Stomach (tissue), 9 donors: ENCODE data around the gene GIPC2. TPM values are rescaled to one million over a fixed set of nuclear protein-coding genes. Genes with fewer than 3 reads are reported as not detected.
"Not testable (repeated sequence)": the region's sequence is repeated elsewhere in the genome, so short reads cannot be mapped to it uniquely, and the experiment has no call there.

Experiments used
- DNase-seq, 2 donors: peaks; one replicate each; pipeline versions ENCODE4 v3.0.0 to v3.0.0-alpha.2; 2013 to 2019
- H3K27ac ChIP-seq, 5 donors: fragments of 200-600 bp in 4 of 5; sonication (generic) in 4 of 5; one replicate each; pipeline ENCODE4 v1.5.1; 2013 to 2019; ENCODE audit warnings: mild to moderate bottlenecking in 1 of 5, moderate library complexity in 1 of 5
- H3K27me3 ChIP-seq, 3 donors: fragments of 200-600 bp; sonication (generic); one replicate each; pipeline ENCODE4 v1.5.1; 2017 to 2019; ENCODE audit warnings: mixed run types in 1 of 3
- H3K36me3 ChIP-seq, 4 donors: fragments of 200-600 bp; sonication (generic); 1 replicate in 3 of 4; 2 replicates in 1 of 4; pipeline ENCODE4 v1.5.1; 2016 to 2019
- H3K4me1 ChIP-seq, 4 donors: fragments of 200-600 bp; sonication (generic); one replicate each; pipeline ENCODE4 v1.5.1; 2016 to 2019
- H3K4me3 ChIP-seq, 4 donors: fragments of 200-600 bp; sonication (generic) in 3 of 4; one replicate each; pipeline ENCODE4 v1.5.1; 2016 to 2019; ENCODE audit warnings: mild to moderate bottlenecking in 1 of 4
- H3K9me3 ChIP-seq, 4 donors: fragments of 200-600 bp; sonication (generic); one replicate each; pipeline ENCODE4 v1.5.1; 2016 to 2019
- CTCF ChIP-seq, 7 experiments: fragments of 450-650 bp in 4 of 7; fragments of 200-600 bp in 3 of 7; sonication (generic) in 3 of 7; IDR thresholded peaks; one replicate each; pipeline ENCODE4 v1.5.1; 2016 to 2019; ENCODE audit warnings: antibody characterized with exemption in 7 of 7, control low read depth in 2 of 7, mild to moderate bottlenecking in 1 of 7
- EP300 ChIP-seq: sonication (generic); formaldehyde crosslinking; IDR thresholded peaks from one replicate; pipeline ENCODE4 v1.6.1; 2017; ENCODE audit warnings: antibody characterized with exemption
- POLR2A ChIP-seq, 4 donors: fragments of 450-650 bp; IDR thresholded peaks; one replicate each; pipeline ENCODE4 v1.6.1; 2016; ENCODE audit warnings: antibody characterized with exemption in 4 of 4, control low read depth in 2 of 4, mild to moderate bottlenecking in 1 of 4, moderate library complexity in 1 of 4
- POLR2AphosphoS5 ChIP-seq, 3 donors: sonication (generic); formaldehyde crosslinking; IDR thresholded peaks; one replicate each; pipeline ENCODE4 v1.6.1; 2016; ENCODE audit warnings: antibody characterized with exemption in 3 of 3
- WGBS, 5 donors: extraction: QIAGEN DNeasy Blood & Tissue Kit in 3 of 5; methylation state at CpG; one replicate each; pipeline versions ENCODE4 v1.1.5 to v1.1.7; 2013 to 2018; 5-methylcytosine and 5-hydroxymethylcytosine counted together
- intact Hi-C: fragments of 100-400 bp; cut with DNase I; formaldehyde crosslinking; loops from one replicate; pipeline ENCODE4 v1.15.1; 2023; ENCODE audit warnings: low total_unique reads
- polyA plus RNA-seq, 3 donors: library from polyadenylated mRNA; stranded (reverse); fragments of 200-250 nt; gene quantifications; one replicate each; pipeline ENCODE4 v1.2.3, GENCODE V29; 2013
- total RNA-seq, 5 donors: library from RNA; depleted of rRNA; stranded (reverse); fragments of >200 nt; gene quantifications; one replicate each; pipeline versions ENCODE4 v1.1.0 to v1.2.3, GENCODE V29; 2014 to 2016
- donor health status: healthy with polysubstance abuse.
- donor health status: Bipolar disorder and iron deficiency.
- donor health status: healthy.

Gene GIPC2
- total and polyA plus RNA-seq, 8 donors: 2.3 to 23.8 (median 5.2) TPM

GRCh38 chr1:78078358-78078757 is 32.6 kb downstream of the GIPC2 start:
- 26 to 47% (median 37%) methylated on average over 3 of the region's 3 CpGs for WGBS, 5 donors
- H3K4me1 ChIP-seq: peaks cover 0 to 13% (median 4%) of the 10 kb centered on the region in 4 donors
- intact Hi-C loops: no loop called here
- no peaks in the 10 kb centered on the region for H3K9me3 ChIP-seq
- no peaks in the 10 kb centered on the region for H3K27me3 ChIP-seq
- TF ChIP-seq POLR2AphosphoS5 (IDR thresholded peaks at IDR 0.05) (no peak), EP300 (no peak), CTCF (IDR thresholded peaks at IDR 0.05) (no peak), POLR2A (IDR thresholded peaks at IDR 0.05) (no peak)
- H3K4me3 ChIP-seq: no peak overlapping the region
- H3K27ac ChIP-seq: no peak overlapping the region
- H3K36me3 ChIP-seq: no peaks in the 10 kb centered on the region
- DNase-seq: no peak

- 81 to 91% (median 90%) methylated on average over 2 of the region's 2 CpGs for WGBS, 5 donors
- H3K9me3 ChIP-seq: no peaks in the 10 kb centered on the region
- no peak overlapping the region for H3K4me3 ChIP-seq
- DNase-seq: no peak
- TF ChIP-seq POLR2A (IDR thresholded peaks at IDR 0.05) (no peak), EP300 (no peak), POLR2AphosphoS5 (IDR thresholded peaks at IDR 0.05) (no peak), CTCF (IDR thresholded peaks at IDR 0.05) (no peak)
- peaks cover 0 to 13% (median 4%) of the 10 kb centered on the region in 4 donors for H3K4me1 ChIP-seq
- intact Hi-C loops: no loop called here
- H3K27me3 ChIP-seq: no peaks in the 10 kb centered on the region
- peak overlapping the region in 1 of 5 donors; percentile 3 for H3K27ac ChIP-seq
- H3K36me3 ChIP-seq: no peaks in the 10 kb centered on the region
Observed at GRCh38 chr1:78079580-78079979, 33.8 kb downstream of the GIPC2 start.

- Histone ChIP-seq H3K27ac (peak overlapping the region in 2 of 5 donors; percentile 6 to 51), H3K27me3 (no peaks in the 10 kb centered on the region), H3K4me3 (no peak overlapping the region), H3K36me3 (no peaks in the 10 kb centered on the region), H3K4me1 (peaks cover 0 to 13% (median 4%) of the 10 kb centered on the region in 4 donors), H3K9me3 (no peaks in the 10 kb centered on the region)
- intact Hi-C loops: no loop called here
- 74 to 89% (median 88%) methylated on average over 2 of the region's 2 CpGs for WGBS, 5 donors
- DNase-seq: no peak
- TF ChIP-seq POLR2AphosphoS5 (IDR thresholded peaks at IDR 0.05): no peak
- TF ChIP-seq EP300: no peak
- TF ChIP-seq CTCF (IDR thresholded peaks at IDR 0.05): no peak
- TF ChIP-seq POLR2A (IDR thresholded peaks at IDR 0.05): no peak
Observed at GRCh38 chr1:78080767-78081166, 35.0 kb downstream of the GIPC2 start.

GRCh38 chr1:78081980-78082860 is 36.5 kb downstream of the GIPC2 start:
- H3K9me3 ChIP-seq: peaks cover 0 to 14% (median 6%) of the 10 kb centered on the region in 4 donors
- H3K36me3 ChIP-seq: no peaks in the 10 kb centered on the region
- H3K4me1 ChIP-seq: peaks cover 0 to 13% (median 4%) of the 10 kb centered on the region in 4 donors
- H3K4me3 ChIP-seq: no peak overlapping the region
- TF ChIP-seq POLR2AphosphoS5 (IDR thresholded peaks at IDR 0.05) (no peak), EP300 (no peak), POLR2A (IDR thresholded peaks at IDR 0.05) (no peak), CTCF (IDR thresholded peaks at IDR 0.05) (no peak)
- peak overlapping the region in 1 of 5 donors; percentile 11 for H3K27ac ChIP-seq
- intact Hi-C loops: no loop called here
- no peaks in the 10 kb centered on the region for H3K27me3 ChIP-seq
- 75 to 85% (median 77%) methylated on average over 5 of the region's 5 CpGs for WGBS, 5 donors
- peak in 1 of 2 donors; percentile 29 for DNase-seq

GRCh38 chr1:78084639-78085038 is 38.9 kb downstream of the GIPC2 start:
- H3K27ac ChIP-seq, H3K4me3 ChIP-seq, DNase-seq, intact Hi-C loops, H3K36me3 ChIP-seq, H3K27me3 ChIP-seq, H3K4me1 ChIP-seq: not testable (repeated sequence)
- H3K9me3 ChIP-seq: peaks cover 0 to 17% (median 7%) of the 10 kb centered on the region in 4 donors
